T-helper 22 cell (primary cell): ENCODE measurements around the gene CCL25.
"Not testable (repeated sequence)": the region's sequence is repeated elsewhere in the genome, so short reads cannot be mapped to it uniquely, and the experiment has no call there.

ENCODE experiments used
- DNase-seq: peaks from one replicate; pipeline ENCODE4 v3.0.0-alpha.2; 2020; ENCODE audit warnings: low read depth

CCL25 gene

DNA sequence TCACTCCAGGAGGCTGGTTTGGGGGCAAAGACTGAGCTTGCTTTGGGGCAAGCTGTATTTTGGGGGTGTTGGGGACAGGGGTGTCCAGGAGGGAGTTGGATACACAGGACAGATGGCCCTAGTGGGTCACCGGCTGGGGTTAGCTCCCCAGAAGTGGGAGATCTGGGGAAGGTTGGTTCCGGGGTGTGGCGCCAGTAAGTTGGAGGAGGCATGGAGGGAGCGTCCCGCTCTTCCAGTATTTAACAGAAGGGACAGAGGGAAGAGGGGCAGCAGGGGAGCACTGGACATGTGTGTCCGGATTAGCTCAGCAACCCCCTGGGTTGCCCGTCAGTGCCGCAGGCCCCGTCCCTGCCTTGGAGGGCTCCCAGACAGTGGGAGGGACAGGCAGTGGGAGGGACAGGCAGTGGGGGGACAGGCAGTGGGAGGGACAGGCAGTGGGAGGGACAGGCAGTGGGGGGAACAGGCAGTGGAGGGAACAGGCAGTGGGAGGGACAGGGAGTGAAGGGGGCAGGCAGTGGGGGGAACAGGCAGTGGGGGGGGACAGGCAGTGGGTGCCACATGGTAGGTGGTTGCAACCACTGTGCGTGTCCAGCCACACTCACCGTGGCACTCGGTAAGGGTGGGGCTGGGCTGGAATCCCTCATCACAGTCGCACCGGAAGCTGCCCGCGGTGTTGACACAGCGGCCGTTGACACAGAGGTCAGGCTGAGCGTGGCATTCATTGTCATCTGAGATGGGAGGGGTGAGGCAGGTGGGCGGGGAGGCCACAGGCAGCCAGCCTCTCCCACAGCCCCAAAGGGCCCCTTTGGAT, 33.2 kb downstream of the CCL25 start:
- no peak for DNase-seq

DNA sequence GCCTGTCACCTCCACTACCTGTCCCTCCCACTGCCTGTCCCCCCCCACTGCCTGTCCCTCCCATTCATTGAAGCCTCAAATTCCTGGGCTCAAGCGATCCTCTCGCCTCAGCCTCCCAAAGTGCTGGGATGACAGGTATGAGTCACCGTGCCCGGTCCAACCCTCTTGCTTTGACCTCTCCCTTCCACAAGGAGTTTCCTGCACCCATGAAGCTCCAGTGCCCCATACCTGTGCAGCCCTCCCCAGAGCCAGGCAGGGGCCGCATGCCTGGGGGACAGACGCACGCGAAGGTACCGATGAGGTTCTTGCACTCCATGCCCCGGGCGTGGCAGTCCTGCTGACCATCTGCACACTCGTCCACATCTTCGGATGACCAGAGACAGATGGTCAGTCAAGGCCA, 34.3 kb downstream of the CCL25 start:
- DNase-seq, result no peak

DNA sequence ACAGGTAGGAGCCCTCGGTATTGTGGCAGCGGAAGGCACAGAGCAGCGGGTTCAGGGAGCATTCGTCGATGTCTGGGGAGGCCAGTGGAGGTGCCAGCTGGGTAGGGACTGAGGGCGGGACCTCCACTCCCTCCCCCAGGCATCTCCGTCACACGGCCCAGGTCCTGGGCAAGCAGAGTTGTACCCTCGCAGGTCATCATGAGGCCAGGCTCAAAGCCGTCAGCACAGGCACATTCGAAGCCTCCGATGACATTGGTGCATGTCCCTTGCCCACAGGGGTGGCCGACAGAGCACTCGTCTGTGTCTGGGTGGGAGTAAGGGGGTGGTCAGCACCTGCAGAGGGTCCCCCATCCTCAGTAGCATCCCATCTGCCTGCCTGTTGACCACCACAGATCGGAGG, 35.3 kb downstream of the CCL25 start:
- DNase-seq, result no peak

DNA sequence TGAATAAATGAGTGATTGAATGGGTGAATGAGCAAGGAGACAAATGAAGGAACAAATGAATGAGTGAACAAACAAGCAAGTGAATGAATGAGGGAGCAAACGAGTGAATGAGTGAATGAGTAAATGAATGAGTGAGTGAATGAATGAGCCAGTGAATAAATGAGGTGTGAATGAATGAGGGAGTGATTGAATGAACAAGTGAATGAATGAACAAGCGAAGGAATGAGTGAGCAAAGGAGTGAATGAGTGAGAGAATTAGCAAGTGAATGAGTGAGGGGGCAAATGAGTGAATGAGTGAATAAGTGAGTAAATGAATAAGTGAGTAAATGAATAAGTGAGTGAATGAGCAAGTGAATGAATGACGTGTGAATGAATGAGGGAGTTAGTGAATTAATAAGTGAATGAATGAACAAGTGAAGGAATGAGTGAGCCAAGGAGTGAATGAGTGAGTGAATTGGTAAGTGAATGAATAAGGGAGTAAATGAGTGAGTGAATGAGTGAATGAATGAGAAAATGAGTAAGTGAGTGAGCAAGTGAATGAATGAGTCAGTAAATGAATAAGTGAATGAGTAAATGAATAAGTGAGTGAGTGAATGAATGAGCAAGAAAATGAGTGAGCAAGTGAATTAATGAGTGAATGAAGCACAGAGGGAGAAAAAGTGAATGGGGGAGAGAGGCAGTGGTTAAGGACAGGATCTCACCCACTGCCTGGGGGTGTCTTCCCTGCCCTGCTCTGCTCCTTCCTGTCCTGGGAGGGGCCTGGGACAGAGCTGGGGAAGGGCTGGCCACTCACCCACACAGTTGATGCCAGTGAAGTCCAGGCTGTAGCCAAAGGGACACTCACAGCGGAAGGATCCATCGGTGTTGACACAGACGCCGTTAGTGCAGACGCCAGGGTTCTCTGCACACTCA, 36.4 kb downstream of the CCL25 start:
- no peak for DNase-seq

DNA sequence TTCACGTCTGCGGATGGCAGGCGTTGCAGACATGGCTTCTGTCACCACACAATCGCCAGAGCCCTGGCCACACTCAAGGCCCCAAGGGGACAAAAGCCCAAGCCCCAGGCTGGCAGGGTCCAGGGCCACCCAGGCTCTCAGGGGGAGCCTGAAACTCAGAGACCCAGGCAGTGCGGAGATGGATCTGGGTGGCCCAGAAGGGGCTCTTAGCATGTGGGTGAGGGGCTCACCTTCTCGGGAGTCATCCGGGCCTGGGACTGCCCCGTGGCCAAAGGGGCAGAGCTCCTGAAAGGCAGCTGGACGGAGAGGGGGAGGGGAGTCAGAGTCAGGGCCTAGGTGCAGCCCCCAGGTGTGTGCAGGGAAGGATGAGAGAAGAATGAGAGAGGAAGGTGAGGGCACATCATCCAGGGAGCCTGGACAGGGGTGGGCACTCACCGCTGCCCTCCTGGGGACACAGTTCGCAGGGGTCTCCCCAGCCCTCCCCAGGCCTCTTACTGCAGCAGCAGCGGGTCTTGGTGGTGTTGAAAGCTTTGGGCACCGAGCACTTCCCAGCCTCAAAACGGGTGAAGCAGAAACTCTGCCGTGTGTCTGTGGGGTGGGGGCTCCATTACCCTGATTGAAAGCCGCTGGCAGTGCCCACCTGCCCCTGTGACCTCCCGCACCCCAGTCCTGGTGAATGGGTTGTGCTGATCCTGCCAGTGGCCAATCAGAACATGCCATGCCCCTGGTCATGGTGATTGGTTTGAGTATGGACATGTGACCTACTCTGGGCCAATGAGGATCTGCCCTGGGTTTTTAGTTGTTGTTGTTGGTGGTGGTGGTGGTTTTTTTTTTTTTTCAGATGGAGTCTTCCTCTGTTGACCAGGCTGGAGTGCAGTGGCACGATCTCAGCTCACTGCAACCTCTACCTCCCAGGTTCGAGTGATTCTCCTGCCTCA, 37.4 kb downstream of the CCL25 start:
- DNase-seq, result no peak

DNA sequence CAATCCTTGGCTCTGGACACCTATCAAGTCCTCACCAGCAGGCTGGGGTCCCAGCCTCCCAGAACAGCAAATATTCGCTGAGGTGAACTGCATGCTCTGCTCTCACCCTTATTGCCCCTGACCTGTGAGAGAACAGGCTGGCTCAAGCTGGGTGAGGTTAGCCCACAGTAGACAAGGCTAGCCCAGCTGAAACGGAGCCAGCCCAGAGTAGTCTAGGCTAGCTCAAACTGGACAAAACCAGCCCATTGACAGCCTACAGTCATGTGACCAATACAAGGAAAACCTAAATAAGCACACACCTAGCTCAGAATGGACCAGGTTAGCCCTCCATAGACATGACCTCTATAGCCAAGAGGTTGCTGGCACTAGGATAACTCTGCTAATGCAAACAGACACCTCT, 38.4 kb downstream of the CCL25 start:
- no peak for DNase-seq

DNA sequence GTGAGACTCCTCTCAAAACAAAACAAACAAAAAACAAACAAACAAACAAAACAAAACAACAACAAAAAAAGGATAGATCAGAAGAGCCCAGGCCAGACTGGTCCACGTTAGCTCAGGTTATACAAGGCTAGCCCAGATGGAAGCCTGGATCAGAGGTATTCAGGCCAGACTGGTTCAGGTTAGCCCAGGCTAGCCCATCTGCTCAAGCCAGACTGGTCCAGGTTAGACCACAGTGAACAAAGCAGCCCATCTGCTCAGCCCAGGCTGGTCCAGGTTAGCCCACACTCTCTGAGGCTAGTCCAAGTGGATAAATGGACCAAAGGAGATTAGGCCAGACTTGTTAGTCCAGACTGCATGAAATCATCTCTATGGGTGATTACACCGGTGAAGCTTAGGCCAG, 41.2 kb downstream of the CCL25 start:
- no peak for DNase-seq

DNA sequence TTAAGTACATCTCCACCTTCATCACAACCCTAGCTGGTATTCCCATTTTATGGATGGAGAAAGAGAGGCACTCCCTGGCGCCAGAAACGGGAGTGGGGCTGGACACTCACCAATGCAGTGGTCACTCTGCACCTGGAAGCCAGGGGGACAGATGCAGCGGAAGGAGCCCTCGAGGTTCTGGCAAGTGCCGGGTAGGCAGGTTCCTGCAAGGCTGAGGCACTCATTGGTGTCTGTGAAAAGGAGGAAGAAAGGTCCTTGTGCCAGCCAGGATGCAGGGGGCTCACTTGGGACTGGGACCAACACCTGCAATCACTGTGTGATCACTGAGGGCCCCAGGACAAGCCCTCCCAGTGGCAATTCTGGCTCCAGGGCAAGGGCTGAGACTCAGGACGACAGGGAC, 41.8 kb downstream of the CCL25 start:
- no peak for DNase-seq

DNA sequence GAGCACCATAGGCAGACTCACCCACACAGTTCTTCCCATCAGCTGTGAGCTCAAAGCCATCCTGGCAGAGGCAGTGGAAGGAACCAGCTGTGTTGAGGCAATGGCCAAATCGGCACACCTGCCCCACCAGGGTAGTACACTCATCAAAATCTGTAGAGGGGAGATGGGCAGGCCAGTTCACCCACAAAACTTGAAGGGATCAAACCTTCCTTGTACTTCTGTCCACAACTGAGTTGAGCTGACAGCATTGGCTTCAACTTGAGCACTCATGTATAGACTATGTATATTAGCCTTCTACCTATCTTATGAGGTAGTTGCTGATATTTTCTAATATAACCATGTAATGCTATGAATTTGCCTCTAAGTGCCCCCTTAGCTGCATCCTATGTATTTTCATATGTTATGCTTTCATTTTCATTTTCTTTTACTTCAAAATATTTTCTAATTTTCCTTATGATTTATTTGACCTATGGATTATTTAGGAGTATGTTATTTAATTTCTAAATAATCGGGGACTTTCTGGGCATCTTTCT, 42.9 kb downstream of the CCL25 start:
- DNase-seq, result no peak

DNA sequence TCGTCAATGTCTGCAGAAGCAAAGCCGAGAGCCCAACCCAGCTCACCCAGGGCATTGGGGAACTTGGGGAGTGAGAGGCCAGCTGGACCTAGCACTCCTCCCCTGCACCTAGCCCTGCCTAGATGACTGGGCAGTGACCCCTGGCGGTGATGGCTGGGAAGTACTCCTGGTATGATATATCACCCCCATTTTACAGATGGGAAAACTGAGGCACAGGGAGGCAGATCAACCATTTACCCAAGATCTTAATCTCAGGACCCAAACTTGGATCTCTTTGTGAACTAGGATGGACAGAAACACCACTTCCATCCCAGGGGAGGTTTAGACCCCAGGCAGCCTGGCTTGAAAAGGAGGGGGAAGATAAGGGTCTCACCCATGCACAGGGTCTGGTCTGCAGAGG, 43.5 kb downstream of the CCL25 start:
- DNase-seq, result no peak

DNA sequence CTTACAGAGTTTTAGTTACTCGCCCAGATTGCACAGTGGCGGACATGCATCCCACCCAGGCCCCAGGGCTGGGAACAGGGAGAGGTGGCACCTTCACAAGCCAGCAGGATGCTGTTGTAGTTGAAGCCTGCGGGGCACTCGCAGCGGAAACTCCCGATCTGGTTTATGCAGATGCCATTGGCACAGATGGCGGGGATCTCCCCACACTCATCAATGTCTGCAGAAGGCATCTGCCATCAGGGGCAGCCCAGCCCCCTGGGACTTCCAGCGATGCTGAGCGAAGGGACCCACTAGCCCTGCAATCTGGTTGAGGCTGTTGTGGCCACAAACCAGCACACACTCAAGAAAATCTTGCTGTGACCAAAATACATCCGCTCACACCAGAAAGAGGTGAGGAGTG, 44.6 kb downstream of the CCL25 start:
- DNase-seq, result no peak

DNA sequence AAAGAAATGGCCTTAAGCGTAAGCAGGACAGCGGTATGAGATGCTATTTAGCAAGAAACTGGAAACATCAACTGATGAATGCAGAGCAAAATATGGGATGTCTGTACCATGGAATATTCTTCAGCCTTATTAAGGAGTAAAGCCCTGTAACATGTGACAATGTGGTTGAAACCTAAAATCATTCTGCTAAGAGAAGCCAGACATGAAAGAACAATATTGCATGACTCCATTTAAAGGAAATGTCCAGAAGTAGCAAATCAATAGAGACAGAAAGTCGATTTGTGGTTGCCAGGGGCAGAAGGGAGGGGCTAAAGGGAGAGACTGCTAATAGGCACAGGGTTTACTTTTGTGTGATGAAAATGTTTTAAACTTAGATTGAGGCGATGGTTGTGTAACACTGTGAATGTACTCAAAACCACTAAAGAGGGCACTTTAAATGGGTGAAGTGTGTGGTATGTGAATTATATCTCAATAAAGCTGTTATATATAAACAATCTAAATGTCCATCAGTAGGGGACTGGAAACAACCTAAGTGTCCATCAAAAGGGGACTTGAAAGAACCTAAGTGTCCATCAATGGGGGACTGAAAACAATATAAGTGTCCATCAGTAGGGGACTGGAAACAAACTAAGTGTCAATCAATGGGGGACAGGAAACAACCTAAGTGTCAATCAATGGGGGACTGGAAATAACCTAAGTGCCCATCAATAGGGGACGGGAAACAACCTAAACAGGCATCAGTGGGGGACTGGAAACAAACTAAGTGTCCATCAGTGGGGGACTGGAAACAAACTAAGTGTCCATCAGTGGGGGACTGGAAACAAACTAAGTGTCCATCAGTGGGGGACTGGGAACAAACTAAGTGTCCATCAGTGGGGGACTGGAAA, 45.4 kb downstream of the CCL25 start:
- no peak for DNase-seq

DNA sequence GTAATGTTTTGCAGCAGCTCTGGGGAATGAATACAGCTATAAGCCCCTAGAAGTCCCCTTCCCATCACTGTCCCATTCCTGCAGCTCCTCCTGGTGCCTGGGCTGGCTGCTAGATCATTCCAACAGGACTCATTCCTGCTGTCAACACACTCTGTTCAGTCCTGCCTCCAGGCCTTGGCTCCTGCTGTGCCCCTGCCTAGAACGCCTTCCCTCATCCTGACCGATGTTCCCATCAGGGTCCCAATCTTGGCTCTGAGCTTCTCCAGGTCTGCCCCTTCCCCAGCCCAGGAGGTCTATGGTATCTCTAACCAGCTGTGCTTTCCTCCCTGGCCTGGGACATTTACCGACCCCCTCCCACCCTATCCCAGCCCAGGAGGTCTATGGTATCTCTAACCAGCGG, 48.8 kb downstream of the CCL25 start:
- no peak for DNase-seq

DNA sequence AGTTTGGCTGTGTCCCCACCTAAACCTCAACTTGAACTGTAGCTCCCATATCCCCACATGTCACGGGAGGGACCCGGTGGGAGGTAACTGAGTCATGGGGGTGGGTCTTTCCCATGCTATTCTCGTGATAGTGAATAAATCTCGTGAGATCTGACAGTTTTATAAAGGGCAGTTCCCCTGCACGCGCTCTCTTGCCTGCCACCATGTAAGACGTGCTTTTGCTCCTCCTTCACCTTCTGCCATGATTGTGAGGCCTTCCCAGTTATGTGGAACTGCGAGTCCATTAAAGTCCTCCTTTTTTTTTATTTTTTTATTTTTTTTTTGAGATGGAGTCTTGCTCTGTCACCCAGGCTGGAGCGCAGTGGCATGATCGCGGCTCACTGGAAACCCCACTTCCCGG, 49.4 kb downstream of the CCL25 start:
- DNase-seq, result not testable (repeated sequence)

DNA sequence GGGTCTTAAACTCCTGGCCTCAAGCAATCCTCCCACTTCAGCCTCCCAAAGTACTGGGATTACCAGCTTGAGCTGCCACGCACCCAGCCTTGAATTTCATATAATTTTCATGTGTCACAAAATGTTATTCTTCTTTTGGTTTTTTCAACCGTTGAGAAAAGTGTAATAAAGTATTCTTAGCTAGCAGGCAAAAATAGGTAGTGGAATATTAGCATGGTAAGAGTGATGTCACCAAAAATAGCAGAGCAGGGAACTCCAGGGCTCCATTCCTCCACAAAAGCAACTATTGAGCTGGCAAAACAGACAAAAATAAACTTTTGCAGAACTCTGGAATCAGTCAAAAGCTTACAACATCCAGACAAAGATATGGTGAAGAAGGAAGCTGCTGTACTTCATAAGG, 52.9 kb downstream of the CCL25 start:
- no peak for DNase-seq

DNA sequence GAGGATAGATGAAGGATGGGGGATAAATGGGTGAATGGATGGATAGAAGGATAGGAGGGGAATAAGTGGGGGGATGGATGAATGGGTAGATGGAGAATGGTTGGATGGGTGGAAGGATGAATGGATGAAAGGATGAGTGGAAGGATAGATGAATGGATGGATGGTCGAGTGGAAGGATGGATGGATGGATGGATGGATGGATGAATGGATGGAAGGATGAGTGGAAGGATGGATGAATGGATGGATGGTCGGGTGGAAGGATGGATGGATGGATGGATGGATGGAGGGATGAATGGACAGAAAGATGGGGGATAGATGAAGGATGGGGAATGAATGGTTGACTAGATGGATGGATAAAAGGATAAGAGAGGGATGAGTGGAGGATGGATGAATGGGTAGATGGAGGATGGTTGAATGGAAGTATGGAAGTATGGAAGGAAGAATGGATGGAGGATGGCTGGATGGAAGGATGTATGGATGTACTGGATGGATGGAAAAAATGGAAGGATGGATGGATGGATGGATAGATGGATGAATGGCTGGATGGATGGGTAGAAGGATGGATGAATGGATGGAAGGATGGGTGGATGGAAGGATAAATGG, 54.8 kb downstream of the CCL25 start:
- no peak for DNase-seq

DNA sequence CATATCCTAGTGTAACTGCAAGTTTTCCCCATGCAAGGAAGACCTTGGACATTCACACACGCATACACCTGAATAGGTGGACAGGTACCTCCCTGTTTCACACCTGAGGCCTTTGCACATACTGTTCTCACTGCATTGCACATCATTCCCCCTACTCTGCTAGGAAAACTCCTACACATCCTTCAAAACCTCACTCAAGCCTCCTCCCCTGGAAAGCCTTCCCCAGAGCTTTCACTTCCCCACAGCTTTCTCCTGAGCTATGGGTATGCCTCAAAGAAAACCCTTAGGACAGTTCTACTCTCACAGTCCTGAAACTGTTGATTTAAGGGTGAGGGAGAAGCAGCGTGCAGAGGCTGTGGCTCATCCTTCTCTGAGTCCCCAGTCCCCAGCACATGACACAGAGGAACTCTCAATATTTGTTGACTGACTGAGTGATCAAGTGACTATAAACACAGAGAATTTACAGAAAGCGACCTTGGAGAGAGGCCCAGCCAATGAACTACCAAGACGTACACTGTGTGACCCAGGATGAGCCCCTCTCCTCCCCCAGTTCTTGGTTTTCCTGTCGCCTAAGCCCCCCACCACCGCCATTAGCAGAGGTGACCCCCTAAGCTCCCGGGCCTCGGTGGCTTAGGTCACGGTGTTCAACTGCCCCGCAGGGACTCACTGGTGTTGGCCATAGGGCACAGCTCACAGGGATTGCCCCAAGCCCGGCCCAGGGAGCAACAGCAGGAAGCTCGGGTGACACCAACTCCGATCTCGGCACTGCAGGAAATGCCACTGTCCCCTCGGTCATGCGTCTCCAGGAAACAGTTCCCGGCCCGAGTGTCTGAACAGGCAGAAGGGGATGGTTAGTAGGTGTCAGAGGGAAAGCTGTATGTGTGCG, 56.2 kb downstream of the CCL25 start:
- DNase-seq, result no peak

DNA sequence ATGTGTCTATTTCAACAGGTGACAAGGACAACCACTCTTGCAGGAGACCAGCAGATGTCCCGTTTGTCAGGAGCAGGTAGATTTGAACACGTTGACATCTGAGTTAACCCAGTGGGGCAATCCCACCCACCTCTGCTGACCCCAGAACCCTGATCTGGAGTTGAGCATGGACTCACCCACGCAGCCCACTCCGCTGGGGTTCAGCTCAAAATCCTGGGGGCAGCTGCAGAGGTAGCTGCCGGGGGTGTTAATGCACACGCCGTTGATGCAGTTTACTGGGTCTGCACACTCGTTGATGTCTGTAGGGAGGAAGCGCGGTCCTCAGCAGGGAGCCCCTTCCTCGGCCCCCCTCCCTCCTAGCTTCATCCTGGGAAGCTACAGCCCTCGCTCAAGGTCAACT, 56.9 kb downstream of the CCL25 start:
- DNase-seq, result no peak

DNA sequence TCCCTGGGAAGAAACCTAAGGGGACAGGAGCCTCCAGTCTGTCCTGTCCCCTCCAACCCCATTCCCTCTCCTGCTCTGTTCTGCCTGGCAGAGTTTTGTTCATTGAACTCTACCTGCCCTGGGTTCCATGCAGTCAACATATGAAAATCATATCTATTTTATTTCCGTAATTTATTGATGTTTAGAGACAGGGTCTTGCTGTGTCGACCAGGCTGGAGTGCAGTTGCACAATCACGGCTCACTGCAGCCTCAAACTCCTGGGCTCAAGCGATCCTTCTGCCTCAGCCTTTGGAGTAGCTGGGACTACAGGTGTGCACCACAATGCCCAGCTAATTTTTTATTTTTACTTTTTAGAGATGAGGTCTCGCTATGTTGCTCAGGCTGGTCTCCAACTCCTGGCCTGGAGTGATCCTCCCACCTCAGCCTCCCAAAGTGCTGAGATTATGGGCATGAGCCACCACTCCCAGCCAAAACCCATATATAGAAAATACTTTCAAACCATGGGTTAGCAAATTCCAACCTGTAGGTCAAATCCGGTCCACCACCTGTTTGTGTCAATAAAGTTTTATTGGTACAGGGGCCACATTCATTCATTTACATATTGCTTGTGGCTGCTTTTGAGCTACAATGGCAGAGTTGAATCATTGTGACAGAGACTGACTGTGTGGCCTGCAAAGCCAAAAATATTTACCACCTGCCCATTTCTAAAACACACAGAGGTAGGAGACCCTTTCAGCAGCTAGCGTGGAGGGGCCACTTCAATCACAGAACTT, 57.5 kb downstream of the CCL25 start:
- DNase-seq, result no peak
